ENCODE data around the gene DPEP2NB.
"Not testable (repeated sequence)": the region's sequence is repeated elsewhere in the genome, so short reads cannot be mapped to it uniquely, and the experiment has no call there.

Gene DPEP2NB

GRCh38 chr16:68031951-68032350 is 16.2 kb upstream of the DPEP2NB start:
- H2AFZ ChIP-seq (ENCODE audit: low read depth, low read length, severe bottlenecking) = no peak overlapping the region
- H3K27ac ChIP-seq (ENCODE audit: low read depth, low read length) = no peak overlapping the region
- no peak overlapping the region for H3K9ac ChIP-seq (ENCODE audit: low read length)
- no peaks in the 10 kb centered on the region for H3K27me3 ChIP-seq (ENCODE audit: low read length)
- H3K79me2 ChIP-seq (ENCODE audit: insufficient read depth, low read length) = no peaks in the 10 kb centered on the region
- no peak for TF ChIP-seq EZH2phosphoT487 (conservative IDR thresholded peaks at IDR 0.05; ENCODE audit: low read length)
- no peak for TF ChIP-seq CTCF (IDR thresholded peaks at IDR 0.05; ENCODE audit: insufficient read depth, low read length, poor library complexity, severe bottlenecking)
- no peaks in the 10 kb centered on the region for H3K9me2 ChIP-seq (replicated peaks; ENCODE audit: insufficient read depth, low read length)
- H3F3A ChIP-seq (ENCODE audit: insufficient read depth) = no peaks in the 10 kb centered on the region
- no peaks in the 10 kb centered on the region for H3K9me3 ChIP-seq (ENCODE audit: insufficient read depth, low read length)
- H3K4me3 ChIP-seq (ENCODE audit: insufficient read depth, low read length, poor library complexity, severe bottlenecking) = no peak overlapping the region
- no peaks in the 10 kb centered on the region for H3K36me3 ChIP-seq (ENCODE audit: low read length)
- H4K20me1 ChIP-seq (ENCODE audit: low read depth, low read length) = no peaks in the 10 kb centered on the region
- H3K4me2 ChIP-seq (ENCODE audit: low read depth, low read length, poor library complexity, severe bottlenecking) = no peak overlapping the region

GRCh38 chr16:68030108-68030507 is 14.4 kb upstream of the DPEP2NB start:
- H4K20me1 ChIP-seq (ENCODE audit: low read depth, low read length); H3K79me2 ChIP-seq (ENCODE audit: insufficient read depth, low read length); H3K36me3 ChIP-seq (ENCODE audit: low read length); H3K9ac ChIP-seq (ENCODE audit: low read length); H3K27ac ChIP-seq (ENCODE audit: low read depth, low read length); H3K27me3 ChIP-seq (ENCODE audit: low read length); H2AFZ ChIP-seq (ENCODE audit: low read depth, low read length, severe bottlenecking); H3K4me2 ChIP-seq (ENCODE audit: low read depth, low read length, poor library complexity, severe bottlenecking); H3K9me3 ChIP-seq (ENCODE audit: insufficient read depth, low read length); H3K4me3 ChIP-seq (ENCODE audit: insufficient read depth, low read length, poor library complexity, severe bottlenecking); H3K9me2 ChIP-seq (replicated peaks; ENCODE audit: insufficient read depth, low read length); H3F3A ChIP-seq (ENCODE audit: insufficient read depth): not testable (repeated sequence)

- no peaks in the 10 kb centered on the region for H3F3A ChIP-seq (ENCODE audit: insufficient read depth)
- no peak overlapping the region for H2AFZ ChIP-seq (ENCODE audit: low read depth, low read length, severe bottlenecking)
- no peaks in the 10 kb centered on the region for H3K36me3 ChIP-seq (ENCODE audit: low read length)
- H3K27me3 ChIP-seq (ENCODE audit: low read length) = no peaks in the 10 kb centered on the region
- no peak overlapping the region for H3K4me3 ChIP-seq (ENCODE audit: insufficient read depth, low read length, poor library complexity, severe bottlenecking)
- H3K4me2 ChIP-seq (ENCODE audit: low read depth, low read length, poor library complexity, severe bottlenecking) = no peak overlapping the region
- no peak overlapping the region for H3K27ac ChIP-seq (ENCODE audit: low read depth, low read length)
- no peaks in the 10 kb centered on the region for H4K20me1 ChIP-seq (ENCODE audit: low read depth, low read length)
- no peak overlapping the region for H3K9ac ChIP-seq (ENCODE audit: low read length)
- H3K79me2 ChIP-seq (ENCODE audit: insufficient read depth, low read length) = peaks cover 7% of the 10 kb centered on the region
- no peaks in the 10 kb centered on the region for H3K9me2 ChIP-seq (replicated peaks; ENCODE audit: insufficient read depth, low read length)
- TF ChIP-seq CTCF (IDR thresholded peaks at IDR 0.05; ENCODE audit: insufficient read depth, low read length, poor library complexity, severe bottlenecking) (no peak), EZH2phosphoT487 (conservative IDR thresholded peaks at IDR 0.05; ENCODE audit: low read length) (no peak)
- no peaks in the 10 kb centered on the region for H3K9me3 ChIP-seq (ENCODE audit: insufficient read depth, low read length)
Measured at GRCh38 chr16:68028996-68029395, 13.3 kb upstream of the DPEP2NB start.

GRCh38 chr16:68022728-68023537 is 7.2 kb upstream of the DPEP2NB start, which contains the start of the genes DDX28 and DUS2:
TSS of gene DDX28 (minus strand) at chr16:68023232. CDS start at chr16:68023202, 30 bp downstream.
TSS of gene DUS2 (plus strand) at chr16:68023284. CDS start at chr16:68038024, 14,740 bp downstream.
- H3F3A ChIP-seq (ENCODE audit: insufficient read depth) = no peaks in the 10 kb centered on the region
- H3K36me3 ChIP-seq (ENCODE audit: low read length) = no peaks in the 10 kb centered on the region
- peak within 1 kb of the TSS; percentile 87 for H3K9ac ChIP-seq (ENCODE audit: low read length)
- H3K27ac ChIP-seq (ENCODE audit: low read depth, low read length) = 0 out of 2 replicates have a peak within 1 kb of the TSS, but pooled peaks have one; percentile 8
- H3K9me2 ChIP-seq (replicated peaks; ENCODE audit: insufficient read depth, low read length) = no peaks in the 10 kb centered on the region
- peak within 1 kb of the TSS; percentile 39 for H2AFZ ChIP-seq (ENCODE audit: low read depth, low read length, severe bottlenecking)
- peaks cover 33% of the 10 kb centered on the region for H3K79me2 ChIP-seq (ENCODE audit: insufficient read depth, low read length)
- no peak for TF ChIP-seq EZH2phosphoT487 (conservative IDR thresholded peaks at IDR 0.05; ENCODE audit: low read length)
- TF ChIP-seq CTCF (IDR thresholded peaks at IDR 0.05; ENCODE audit: insufficient read depth, low read length, poor library complexity, severe bottlenecking) = no peak
- H4K20me1 ChIP-seq (ENCODE audit: low read depth, low read length) = peaks cover 3% of the 10 kb centered on the region; the same call in 1 of the 2 replicates
- H3K27me3 ChIP-seq (ENCODE audit: low read length) = no peaks in the 10 kb centered on the region
- peak within 1 kb of the TSS; percentile 93 for H3K4me3 ChIP-seq (ENCODE audit: insufficient read depth, low read length, poor library complexity, severe bottlenecking)
- peak within 1 kb of the TSS; percentile 92 for H3K4me2 ChIP-seq (ENCODE audit: low read depth, low read length, poor library complexity, severe bottlenecking)
- no peaks in the 10 kb centered on the region for H3K9me3 ChIP-seq (ENCODE audit: insufficient read depth, low read length)

Data from SU-DHL-6 (cell line).